GM19463 (cell line): ENCODE data around the gene CENPX.
A peak's percentile ranks its signal among the peaks of the same experiment; 100 is the strongest.

Experiments
- ATAC-seq: cut with Tn5 transposase; IDR thresholded peaks from one replicate; pipeline ENCODE4 v1.9.1; 2021; ENCODE audit warnings: mild to moderate bottlenecking, moderate library complexity; ENCODE audit not compliant: unreplicated experiment

The CENPX gene

GRCh38 chr17:82022310-82022980, at the start of gene CENPX:
Gene CENPX (minus strand): TSS chr17:82022878. CDS start chr17:82022861, 17 bp downstream.
- no peak for ATAC-seq

GRCh38 chr17:82070611-82071010, 47.9 kb upstream of the CENPX start:
- ATAC-seq: no peak

GRCh38 chr17:82065638-82066303, 43.1 kb upstream of the CENPX start, which contains the start of gene DUS1L:
Gene DUS1L (minus strand): TSS chr17:82065804. CDS start chr17:82065059, 745 bp downstream.
- ATAC-seq: peak; percentile 61

- peak; percentile 14 for ATAC-seq
Observed at GRCh38 chr17:82065193-82065637, 42.5 kb upstream of the CENPX start.

GRCh38 chr17:82064433-82065192, 41.9 kb upstream of the CENPX start:
- no peak for ATAC-seq

GRCh38 chr17:82063424-82064415, 41.0 kb upstream of the CENPX start:
- no peak for ATAC-seq

DNA sequence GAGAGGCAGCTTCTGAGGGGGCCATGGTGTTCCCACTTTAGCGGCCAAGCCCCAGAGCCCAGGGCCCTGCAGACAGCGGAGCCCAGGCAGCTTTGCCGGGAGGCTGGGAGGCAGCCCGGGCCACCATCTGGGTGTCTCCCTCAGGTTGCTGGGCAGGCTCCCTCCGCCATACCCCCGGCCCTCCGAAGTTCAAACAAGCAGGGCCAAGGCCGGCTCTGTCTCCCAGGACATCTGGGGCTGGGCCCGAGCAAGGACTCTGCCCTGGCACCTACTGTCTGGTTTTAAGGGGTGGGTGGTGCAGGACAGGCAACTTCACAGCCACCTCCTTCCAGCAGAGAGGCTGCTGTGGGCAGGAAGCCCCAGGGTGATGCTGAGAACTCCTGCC, 40.3 kb upstream of the CENPX start:
- no peak for ATAC-seq

GRCh38 chr17:82062076-82062983, 39.7 kb upstream of the CENPX start:
- no peak for ATAC-seq

DNA sequence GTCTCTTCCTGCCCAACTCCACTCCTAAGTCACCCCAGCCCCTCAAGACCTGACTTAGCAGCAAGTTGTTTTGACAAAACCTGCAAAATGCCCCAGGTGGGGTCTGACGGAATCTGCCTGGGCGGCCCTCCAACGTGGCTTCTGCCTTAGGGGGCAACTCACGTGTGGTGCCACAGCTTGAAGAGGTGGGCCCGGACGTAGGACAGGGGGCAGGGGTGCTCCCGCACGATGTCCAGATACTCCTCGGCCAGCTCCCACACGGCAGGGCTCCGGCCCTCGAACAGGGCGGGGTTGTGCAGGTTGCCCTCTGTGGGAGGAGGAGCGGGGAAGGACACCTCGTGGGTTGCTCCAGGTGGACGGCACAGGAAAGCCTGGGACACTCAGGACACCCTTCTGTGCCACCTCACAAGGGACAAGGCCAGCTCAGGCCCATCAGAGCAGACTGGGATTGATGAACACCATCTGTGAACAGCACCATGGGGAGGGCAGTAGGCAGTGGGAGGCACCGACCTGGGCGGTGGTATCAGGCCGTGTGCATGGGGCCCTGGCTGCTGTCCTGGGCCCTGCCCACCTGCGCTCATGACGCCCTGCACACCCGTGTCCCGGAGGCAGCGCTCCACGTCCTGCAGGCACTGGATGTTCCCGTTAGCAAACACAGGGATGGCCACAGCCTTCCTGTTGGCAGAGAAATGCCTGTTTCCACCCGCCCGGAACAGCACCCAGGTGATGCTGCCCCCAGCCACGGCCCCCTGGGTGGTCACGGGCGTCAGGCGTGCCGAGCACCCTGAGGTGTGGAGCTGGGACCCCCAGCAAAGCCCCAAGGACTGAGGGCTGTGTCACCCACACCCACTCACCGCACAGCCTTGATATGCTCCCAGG, 38.6 kb upstream of the CENPX start:
- ATAC-seq: no peak

DNA sequence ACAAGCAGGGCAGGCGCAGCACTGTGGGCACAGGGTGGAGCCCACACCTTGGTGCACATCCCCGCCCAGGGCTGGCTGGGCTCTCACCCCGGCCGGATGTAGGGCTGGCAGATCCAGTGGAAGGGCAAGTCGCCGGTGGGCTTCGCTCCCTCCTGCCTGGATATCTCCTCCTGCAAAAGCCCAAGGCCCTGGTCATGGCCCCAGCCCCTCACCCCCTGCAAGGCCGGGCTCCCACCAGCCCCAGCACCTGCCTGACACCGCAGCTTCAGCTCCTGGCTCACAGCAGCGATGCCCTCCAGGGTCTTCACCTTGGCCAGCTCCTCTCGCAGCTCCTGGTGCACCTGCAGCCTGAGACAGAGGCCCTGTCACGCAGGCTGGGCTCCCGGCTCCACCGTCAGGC, 37.9 kb upstream of the CENPX start:
- ATAC-seq: no peak

GRCh38 chr17:82060001-82060380, 37.3 kb upstream of the CENPX start:
- no peak for ATAC-seq

- no peak for ATAC-seq
Observed at GRCh38 chr17:82059272-82060000, 36.8 kb upstream of the CENPX start.

DNA sequence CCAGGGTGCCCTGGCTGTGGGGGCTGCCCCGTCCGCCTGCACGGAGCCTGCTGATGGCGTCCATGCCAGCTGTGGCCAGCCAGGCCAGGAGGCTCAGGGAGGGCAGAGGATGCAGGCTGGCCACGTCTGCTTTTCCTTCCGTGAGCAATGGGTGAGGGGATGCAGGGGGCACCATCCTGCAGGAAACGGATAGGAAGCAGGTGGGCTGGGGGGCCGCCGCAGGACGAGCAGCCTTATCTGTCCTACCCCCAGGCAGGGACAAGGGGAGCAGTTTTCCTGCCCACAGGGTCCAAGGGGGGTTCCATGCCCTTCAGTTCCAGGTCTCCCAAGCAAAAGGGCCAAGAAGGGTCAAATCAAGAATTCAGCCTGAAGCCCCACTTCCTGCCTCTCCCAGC, 36.2 kb upstream of the CENPX start:
- no peak for ATAC-seq

- ATAC-seq: no peak
Observed at GRCh38 chr17:82058230-82058854, 35.7 kb upstream of the CENPX start.

DNA sequence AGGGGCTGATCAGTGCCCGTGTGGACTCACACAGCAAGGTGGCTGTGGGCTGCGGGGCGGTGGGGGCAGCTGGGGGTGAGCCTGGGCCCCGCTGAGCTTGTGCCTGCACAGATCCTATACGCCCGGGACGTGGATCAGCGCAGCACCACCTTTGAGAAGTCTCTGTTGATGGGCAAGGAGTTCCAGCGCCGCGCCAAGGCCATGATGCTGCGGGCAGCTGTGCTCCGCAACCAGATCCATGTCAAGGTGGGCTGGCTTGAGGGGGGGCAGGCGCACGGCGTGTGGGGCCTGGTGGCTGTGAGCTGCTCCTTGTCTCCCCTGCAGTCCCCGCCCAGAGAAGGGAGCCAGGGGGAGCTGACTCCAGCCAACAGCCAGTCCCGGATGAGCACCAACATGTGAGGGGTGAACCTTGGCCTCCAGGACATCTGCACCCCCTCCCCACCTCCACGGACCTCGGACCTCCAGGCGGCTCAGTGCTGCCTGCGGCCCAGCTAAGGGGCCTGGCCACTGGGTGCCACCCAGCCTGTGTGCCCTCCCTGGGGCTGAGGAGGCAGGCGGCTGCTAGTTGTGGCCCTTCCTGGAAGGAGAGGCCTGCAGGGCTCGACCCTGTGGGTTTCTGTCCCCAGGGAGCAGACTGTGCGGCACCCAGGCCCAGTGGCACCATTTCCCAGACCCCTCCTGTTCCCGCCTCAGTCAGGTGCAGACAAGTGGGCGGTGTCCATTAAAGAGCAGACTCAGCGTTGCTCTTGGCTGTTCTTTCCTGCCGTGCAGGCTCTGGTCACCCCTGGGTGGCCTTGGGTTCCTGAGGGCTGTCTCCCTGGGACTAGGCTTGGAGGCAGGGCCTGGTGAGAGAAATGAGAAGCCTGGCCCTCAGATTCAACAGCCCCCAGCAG, 34.3 kb upstream of the CENPX start:
- ATAC-seq: no peak

DNA sequence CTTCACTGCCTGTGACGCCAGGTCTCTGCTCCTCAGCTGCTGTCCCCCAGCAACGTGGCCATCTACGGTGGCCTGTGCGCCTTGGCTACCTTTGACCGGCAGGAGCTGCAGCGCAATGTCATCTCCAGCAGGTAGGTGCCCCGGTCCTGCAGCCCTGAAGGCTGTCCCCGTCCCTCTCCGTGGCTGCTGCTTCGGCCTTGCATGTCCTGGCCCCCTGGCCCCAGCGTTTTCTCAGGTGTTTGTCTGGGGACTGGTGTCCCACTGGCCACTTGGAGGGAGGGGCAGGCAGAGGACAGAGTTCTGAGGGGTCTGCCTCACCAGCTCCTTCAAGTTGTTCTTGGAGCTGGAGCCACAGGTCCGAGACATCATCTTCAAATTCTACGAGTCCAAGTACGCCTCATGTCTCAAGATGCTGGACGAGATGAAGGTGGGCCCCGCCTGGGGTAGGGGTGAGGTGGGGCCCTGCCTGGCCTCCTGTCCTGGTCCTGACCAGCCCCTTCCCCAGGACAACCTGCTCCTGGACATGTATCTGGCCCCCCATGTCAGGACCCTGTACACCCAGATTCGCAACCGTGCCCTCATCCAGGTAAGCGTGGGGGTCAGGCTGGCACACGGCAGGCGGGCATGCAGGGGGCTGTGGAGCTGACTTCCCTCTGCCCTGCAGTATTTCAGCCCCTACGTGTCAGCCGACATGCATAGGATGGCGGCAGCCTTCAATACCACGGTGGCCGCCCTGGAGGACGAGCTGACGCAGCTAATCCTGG, 33.5 kb upstream of the CENPX start:
- ATAC-seq: no peak
